Stimulated activated CD8-positive, alpha-beta memory T cell treated with anti-CD3 and anti-CD28 coated beads, Interleukin-15, amount 100 ng/mL, for 48 hours (primary cell): Measurements from ENCODE around the gene POLR2E.

Experiments
- DNase-seq, 2 donors: peaks; one replicate each; pipeline ENCODE4 v3.0.0-alpha.2; 2020; ENCODE audit warnings: low read depth in 2 of 2

The POLR2E gene

DNA sequence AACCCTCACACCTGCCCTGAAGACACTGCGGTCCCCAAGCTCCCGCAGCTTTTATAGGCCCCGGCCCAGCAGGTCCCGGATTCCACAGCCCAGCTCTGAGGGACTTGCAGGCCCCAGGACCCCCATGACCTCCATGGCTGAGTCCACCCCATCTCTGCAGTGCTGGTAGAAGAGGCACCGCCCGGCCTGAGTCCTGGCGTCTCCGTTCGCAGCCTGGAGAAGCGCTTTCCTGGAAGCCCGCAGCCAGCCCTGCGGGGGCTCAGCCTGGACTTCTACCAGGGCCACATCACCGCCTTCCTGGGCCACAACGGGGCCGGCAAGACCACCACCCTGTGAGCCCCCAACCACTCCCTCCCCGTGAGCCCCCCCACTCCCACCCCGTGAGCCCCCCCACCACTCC is 46.1 kb downstream of the POLR2E start:
- DNase-seq: no peak

DNA sequence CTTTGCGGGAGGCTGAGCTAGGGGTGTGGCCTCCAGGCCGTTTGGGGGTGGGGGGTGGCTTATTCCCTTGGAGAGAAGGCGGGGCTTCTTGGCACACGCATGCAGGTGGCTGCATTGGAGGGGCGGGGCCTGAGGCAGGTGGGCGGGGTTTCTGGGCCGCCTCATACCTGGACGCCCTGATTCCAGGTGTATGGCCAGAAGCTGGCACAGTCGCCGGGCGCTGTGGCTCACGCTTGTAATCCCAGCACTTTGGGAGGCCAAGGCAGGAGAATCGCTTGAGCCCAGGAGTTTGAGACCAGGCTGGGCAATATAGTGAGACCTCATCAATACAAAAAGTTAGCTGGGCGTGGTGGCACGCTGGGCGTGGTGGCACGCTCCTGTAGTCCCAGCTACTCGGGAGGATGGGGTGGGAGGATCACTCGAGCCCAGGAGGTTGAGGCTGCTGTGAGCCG is 47.5 kb downstream of the POLR2E start:
- DNase-seq: no peak

DNA sequence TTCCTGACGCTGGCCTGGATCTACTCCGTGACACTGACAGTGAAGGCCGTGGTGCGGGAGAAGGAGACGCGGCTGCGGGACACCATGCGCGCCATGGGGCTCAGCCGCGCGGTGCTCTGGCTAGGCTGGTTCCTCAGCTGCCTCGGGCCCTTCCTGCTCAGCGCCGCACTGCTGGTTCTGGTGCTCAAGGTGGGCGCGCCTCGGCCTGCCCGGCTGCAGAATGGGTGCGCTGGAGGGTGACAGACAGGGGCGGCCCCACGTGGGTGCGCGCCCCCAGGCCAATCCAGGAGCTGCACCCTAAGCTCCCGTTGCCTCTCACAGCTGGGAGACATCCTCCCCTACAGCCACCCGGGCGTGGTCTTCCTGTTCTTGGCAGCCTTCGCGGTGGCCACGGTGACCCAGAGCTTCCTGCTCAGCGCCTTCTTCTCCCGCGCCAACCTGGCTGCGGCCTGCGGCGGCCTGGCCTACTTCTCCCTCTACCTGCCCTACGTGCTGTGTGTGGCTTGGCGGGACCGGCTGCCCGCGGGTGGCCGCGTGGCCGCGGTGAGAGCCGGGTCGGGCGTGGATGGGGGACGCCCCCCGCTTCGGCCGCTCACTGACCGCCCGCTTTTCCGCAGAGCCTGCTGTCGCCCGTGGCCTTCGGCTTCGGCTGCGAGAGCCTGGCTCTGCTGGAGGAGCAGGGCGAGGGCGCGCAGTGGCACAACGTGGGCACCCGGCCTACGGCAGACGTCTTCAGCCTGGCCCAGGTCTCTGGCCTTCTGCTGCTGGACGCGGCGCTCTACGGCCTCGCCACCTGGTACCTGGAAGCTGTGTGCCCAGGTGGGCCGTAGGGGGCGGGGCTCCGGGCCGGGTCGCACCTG is 48.1 kb downstream of the POLR2E start:
- no peak for DNase-seq

DNA sequence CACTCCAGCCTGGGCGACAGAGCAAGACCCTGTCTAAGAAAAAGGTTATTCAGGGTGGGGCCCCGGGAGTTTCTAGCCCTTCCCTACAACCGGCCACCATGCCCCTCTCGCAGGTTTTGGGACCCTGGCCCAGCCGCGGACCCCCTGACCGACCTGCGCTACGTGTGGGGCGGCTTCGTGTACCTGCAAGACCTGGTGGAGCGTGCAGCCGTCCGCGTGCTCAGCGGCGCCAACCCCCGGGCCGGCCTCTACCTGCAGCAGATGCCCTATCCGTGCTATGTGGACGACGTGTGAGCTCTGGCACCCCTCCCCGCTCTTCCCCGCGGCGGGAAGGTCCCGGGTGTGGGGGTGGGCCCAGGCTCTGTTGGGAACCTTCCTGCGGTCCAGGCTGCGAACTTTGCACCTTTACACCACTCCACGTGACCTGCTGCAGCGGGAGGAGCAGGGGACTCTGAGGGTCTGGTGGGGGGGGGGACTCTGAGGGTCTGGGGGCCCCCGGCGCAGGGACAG is 49.0 kb downstream of the POLR2E start:
- no peak for DNase-seq

DNA sequence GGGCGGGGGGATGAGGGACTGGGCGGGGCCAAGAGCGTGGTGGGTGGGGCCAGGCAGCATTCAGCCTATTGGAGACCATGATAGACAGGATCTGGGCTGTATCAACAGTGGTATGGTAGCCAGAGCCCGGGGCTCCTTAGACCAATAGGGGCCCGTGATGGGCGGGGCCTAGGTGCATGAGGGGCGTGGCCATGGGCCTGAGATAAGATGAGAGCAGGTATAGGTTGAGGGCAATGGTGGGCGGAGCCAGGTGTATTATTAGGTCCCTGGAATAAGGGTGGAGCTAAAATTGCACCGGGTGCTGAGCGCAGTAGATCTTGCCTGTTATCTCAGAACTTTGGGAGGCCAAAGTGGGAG is 50.0 kb downstream of the POLR2E start:
- peak; percentile 70 to 79 for DNase-seq

DNA sequence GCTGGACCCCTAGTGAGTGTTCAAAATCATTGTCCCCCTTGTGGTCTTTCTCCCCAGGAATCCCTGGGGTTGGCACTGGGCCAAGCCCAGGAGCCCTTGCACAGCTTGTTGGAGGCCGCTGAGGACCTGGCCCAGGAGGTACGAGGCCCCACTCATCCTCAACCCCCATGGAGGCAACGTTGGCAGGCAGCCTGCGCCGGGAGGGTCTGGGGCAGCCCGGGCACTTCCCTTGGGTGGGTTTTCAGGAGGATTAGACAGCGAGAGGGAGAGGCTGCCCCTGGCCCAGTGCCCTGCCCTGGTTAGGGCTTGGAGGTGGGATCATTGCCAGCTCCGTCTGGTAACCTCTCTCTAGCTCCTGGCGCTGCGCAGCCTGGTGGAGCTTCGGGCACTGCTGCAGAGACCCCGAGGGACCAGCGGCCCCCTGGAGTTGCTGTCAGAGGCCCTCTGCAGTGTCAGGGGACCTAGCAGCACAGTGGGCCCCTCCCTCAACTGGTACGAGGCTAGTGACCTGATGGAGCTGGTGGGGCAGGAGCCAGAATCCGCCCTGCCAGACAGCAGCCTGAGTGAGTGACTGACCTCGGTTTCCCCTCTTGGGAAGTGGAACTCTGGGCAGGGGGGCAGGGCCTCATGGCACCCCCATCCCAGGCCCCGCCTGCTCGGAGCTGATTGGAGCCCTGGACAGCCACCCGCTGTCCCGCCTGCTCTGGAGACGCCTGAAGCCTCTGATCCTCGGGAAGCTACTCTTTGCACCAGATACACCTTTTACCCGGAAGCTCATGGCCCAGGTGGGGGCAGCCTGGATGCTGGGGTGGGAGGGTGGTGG is 52.3 kb downstream of the POLR2E start:
- DNase-seq: no peak

DNA sequence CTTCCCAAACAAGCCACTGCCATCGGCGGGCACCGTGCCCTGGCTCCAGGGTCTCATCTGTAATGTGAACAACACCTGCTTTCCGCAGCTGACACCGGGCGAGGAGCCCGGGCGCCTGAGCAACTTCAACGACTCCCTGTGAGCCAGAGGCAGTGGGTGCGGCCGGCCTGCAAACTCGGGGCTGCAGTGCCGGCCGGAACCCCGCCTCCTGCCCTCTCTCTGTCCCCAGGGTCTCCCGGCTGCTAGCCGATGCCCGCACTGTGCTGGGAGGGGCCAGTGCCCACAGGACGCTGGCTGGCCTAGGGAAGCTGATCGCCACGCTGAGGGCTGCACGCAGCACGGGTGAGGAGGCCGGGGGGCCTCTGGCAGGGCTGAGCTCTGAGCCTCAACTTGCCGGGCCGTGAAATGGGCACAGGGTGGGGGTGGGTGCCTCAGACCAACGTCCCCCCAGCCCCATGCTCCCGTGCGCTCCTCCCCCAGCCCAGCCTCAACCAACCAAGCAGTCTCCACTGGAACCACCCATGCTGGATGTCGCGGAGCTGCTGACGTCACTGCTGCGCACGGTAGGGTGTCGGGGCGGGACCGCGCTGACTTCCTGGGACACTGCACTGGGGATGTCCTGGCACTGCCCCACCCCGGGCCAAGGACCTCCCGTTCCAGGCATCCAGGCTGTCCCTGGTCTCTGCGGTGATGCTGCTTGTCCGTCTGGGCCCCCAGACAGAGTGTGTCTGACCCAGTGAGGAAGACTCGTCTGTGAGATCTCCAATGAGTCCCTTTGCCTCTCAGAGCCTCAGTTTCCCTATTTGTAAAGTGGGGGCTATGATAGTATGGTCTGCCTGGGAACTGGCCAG is 53.1 kb downstream of the POLR2E start:
- no peak for DNase-seq

DNA sequence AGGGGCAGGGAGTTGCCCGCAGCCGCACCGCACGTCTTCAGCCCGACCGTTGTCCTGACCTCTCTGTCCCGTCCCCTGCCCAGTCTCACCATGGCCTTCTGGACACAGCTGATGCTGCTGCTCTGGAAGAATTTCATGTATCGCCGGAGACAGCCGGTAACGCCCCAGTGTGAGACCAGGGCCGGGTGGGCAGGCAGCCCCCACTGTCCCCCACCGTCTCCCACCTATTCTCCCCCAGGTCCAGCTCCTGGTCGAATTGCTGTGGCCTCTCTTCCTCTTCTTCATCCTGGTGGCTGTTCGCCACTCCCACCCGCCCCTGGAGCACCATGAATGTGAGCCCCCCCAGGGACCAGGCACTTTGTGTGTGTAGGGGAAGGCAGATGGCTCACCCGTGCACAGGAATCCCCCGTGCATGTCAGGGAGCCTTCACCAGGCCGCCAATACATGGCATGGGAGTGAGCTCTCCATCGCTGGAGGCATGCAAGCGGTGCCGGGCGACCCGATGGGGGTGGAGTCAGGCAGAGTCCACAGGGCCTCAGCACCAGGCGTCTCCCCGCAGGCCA is 53.8 kb downstream of the POLR2E start:
- DNase-seq: no peak

DNA sequence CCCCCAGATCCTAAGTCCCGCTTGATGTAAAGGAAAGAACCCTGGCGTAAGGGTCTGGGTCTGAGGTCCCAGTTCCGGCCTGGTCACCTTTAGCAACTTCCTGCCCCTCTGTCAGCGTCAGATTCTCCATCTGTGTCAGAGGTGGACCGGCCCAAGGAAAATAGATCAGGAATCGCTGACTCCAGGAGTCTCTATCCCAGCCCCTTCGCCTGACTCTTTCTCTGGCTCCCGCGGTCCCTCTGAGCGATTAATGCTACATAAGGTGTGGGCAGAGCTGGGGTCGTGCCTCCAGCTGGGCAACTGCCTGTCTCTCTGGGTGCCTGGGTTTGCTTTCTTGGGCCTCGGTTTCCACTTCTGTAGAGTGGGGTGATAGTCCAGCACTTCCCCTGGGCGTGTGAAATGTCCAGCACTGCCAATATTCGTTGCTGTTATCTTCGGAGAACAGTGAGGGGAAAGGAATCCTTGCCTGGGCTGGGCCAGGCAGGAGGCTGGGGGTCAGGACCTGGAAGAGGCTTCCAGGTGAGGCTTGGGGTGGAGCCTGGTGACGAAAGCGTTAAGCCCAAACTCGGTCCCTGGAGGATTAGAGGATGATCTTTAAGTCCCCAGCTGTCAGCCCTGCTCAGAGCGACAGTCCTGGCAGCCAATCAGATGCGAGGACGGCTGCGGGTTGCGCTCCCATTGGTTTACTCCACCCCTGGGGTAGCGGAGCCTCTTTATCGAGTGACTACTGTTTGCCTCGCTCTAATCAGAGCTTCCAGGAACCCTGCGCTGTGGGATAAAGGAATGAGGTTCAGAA is 54.5 kb downstream of the POLR2E start:
- peak; percentile 87 to 89 for DNase-seq

DNA sequence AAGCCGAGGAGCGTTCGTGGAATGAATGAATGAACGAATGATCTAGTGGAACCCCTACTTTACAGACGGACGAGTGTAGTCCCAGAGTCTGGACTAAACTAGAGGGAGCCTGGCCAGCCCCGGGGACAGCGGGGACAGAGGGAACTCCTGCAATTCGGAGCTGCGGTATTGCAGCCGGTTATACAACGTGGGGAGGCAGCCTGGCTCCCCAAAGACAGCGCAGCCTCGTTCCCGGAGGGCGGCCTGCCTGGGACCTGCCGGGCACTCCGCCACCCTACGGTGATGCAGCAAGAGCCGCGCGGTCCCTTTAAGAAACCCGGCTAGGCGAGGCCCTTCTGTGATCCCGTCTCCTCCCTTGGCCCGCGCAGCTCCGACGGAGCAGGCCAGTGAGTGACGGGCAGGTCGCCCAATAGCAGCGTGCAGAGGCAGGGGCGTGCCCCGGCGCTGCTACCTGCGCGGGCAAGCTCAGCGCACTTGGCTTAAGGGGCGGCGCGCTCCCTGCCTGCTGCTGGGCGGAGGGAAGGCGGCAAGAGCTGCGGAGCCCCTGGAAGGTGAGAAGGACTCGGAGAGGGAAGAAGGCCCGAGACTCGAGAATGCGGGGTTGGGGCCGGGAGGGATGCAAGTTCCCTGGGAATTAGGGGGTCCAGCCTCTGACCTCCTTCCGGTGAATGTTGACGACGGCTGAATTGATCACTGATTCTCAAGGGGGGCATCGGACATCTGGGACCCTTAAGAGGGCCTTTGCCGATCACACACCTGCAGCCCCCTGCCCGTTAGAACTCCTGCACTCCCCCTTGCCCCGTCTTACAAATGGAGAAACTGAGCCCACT is 55.3 kb downstream of the POLR2E start, which contains the start of gene ABCA7:
Gene ABCA7, plus strand, starts transcription at position 462 of the 830 bp plus-strand sequence. CDS start 1,255 bp downstream, outside the sequence.
- DNase-seq: peak; percentile 99 to 100

DNA sequence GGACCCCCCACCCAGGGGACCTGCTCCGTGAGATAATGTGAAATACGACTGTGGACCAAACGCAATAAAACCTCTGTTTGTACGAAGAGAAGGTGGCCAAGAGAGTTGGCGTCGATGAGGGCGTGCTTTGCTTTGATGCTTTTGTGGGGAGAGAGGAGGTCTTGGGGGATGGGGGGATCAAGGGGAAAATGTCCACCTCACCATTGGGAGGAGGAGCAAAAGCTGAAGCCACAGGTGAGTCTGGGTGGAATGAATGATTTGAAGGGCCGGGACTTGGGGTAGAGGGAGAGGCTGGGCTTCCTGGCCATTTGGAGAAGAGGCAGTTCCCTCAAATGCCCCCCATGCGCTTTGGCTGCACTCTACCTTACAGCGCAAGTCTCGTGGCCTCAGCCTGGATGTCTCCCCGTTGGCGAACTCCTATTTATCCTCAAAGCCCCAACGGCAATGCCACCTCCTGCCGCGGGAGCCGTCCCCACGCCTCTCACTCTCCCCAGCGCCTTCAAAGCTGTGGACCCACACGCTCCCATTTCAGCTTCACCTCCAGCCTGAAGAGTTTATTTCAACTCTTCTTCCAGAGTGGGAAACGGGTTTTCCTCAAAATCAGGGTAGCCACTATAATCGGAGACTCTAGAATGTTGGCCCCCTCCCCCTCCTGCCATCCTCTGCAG is 56.1 kb downstream of the POLR2E start:
- no peak for DNase-seq

DNA sequence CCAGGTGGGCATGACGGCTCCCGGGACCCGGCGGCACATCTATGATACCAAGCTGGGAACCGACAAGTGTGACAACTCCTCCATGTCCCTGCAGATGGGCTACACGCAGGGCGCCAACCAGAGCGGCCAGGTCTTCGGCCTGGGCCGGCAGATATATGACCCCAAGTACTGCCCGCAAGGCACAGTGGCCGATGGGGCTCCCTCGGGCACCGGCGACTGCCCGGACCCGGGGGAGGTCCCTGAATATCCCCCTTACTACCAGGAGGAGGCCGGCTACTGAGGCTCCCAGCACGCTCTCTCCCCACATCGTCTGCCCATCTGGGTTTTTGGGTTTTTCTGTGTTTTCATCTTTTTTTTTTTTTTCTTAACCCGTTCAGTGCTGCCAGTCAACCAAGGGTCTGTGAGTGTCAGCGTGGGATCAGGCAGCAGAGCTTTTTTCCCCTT is 57.5 kb downstream of the POLR2E start:
- no peak for DNase-seq
